SIG-M5 treated with dmso at 0.1 percent for 504 hours (cell line): ENCODE data around the gene PNMA6E.
A peak's percentile ranks its signal among the peaks of the same experiment; 100 is the strongest.

Experiments
- DNase-seq: peaks from one replicate; lab custom pipeline; 2025; ENCODE audit not compliant: unreplicated experiment; lab: John Stamatoyannopoulos, UW

The PNMA6E gene

DNA sequence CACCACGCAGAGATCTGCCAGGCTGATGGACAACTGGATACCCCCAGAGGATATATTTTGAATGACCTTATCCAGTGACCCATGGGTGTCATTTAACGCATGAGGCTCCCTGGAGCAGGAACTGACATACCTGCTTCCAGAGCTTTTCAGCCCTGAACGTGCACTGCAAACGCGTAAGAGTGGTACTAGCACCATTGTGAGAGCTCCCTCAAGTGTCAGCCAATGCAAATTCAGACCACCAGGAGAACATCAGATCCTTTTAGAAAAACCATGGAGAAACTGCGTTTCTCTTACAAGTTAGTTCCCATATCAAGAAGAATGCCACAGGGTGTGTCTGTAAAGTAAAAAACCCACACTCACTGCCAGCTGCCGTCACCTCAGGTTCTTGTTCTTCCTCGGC, 37.4 kb upstream of the PNMA6E start:
- DNase-seq: peak; percentile 55

DNA sequence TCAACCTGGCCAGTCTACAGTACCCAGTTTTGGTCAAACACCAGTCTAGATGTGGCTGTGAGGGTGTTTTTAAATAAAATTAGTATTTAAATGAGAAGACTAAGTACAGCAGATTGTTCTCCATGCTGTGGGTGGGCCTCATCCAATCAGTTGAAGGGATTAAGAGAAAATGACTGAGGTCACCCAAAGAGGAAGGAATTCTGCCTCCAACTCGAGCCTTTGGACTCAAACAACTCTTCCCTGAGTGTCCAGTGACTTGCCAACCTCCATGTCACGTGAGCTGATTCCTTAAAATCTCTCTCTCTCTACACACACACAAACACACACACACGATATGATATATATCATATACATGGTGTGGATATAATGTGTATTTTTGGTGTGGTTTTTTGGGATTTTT, 34.7 kb upstream of the PNMA6E start:
- no peak for DNase-seq

DNA sequence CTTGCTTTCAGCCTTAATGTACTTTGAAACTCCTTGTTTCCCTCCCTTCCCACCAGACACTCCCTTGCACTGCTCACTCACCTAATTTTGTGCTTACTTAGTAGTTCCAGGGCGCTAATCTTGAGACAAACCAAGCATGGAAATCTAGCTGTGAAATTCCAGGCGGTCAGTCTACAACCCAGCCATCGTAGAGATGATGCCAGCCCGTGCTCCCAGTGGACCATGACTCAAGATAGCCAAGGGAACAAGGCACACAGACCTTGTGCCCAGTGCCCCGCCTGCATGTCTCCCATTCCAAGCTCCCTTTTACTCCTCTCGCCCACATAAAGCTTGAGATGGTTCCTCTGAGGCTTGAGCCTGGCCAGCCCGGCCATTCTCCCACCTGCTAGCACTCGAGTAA, 33.7 kb upstream of the PNMA6E start:
- DNase-seq: no peak

DNA sequence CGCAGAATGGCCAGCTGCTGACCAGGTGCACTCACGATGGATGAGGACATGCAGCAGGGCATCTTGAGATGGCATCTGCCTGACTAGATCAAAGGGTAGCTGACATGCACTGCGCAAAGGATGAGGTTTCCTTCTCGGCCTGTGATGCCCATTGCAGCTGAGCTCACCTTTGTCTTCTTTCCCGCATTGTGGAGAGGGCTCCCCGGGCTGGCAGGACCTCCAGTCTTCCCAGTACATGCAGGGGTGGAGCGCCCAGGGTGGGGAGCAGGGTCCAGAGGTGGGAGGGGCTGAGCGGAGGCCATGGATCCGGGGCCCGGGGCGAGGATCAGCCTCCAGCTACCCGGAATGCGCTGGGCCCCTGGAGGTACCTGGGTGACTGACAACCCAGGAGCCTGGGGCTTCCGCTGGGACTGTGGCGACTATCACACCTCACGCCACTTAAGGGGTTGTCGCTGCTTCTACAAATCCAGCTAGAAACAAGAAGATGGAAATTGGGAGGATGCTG, 32.7 kb upstream of the PNMA6E start:
- no peak for DNase-seq

DNA sequence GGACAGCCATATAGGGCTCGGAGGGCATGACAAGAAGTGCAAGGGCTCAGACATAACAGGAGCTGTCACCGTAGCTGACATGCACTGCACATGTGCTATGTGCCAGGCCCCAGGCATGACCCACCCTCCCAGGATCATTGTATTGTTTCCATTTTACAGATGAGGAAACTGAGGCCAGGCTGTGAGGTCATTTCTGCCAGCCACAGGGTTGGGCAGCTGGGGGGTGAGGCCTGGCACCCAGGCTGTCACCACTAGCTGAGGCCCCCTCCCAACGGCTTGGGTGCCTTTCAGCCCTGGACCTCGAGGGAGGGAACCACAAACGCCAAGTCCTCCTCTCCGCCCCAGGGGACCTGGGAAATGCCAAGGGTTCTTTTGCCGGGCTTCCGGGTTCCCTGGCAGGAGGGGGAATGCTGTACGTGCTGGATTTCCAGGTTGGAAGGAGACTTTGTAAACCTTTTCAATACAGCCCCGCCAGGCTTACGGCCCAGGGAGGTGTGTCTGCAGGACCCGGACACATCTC, 32.1 kb upstream of the PNMA6E start:
- no peak for DNase-seq

DNA sequence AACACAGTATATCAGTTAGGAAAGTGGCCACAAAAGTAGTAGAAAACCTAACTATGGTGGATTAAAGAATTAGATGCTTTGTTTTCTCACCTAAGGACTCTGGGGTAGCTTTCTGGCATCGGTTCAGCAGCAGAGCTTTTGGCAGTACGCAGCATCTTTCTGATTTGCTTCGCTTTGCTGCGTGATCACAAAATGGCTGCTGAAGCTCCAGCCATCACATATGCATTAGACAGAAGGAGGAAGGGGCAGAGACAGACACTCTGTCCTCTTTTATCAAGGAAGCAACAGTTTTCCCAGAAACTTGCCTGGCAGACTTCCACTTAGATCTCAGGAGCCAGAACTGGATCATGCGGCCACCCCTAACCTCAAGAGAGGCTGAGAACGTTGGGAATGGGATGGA, 29.6 kb upstream of the PNMA6E start:
- no peak for DNase-seq

DNA sequence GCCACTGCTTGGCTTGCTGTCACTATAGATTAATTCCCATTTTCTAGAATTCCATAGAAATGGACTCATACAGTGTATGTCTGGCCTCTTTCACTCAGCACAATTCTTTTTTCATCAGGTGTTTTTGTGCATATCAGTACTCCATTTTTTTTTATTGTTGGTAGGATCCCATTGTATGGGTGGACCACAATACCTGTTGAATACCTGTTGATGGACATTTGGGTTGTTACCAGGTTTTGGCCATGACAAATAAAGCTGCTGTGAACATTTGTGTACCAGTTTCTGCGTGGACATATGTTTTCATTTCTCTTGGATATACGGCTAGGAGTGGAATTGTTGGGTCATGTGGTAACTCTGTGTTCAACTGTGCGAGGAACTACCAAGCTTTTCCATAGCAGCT, 25.1 kb upstream of the PNMA6E start:
- no peak for DNase-seq

DNA sequence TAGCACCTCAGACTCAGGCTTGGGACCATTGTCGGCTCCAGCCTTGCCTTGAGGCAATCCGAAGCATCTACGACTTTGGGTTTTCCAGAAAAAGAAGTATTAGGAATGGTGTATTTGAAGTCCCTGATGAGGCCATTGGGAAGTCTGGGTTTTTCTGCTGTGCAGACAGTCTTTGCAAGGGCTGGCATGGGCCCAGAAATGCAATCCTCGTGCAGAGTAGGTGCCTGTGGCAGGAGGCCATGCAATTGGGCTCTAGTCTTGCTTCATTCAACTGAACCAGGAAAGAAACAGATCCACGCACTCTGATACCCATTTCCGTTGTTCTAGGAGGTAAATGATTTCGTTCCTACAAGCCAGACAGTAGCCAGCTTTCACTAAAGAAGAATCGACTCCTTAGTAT, 22.5 kb upstream of the PNMA6E start:
- no peak for DNase-seq

DNA sequence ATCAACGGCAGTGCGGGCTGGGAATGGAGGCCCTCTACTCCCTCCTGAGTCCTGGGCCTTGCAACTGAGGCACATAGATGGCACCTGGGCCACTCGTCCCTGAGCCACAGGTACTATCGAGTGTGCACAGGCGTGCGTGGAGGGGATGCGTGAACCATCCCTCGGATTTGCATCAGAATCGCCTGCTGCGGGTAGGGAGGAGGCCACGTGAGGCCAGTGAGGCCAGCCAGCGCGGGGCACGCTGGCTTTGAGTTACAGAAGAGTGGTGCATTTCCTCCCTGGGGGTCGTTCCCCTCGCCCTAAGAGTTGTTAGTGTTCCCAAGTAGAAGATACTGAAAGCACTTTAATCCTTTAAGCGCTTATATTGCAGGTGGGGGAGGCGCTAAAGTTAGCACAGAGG, 20.7 kb upstream of the PNMA6E start:
- no peak for DNase-seq

DNA sequence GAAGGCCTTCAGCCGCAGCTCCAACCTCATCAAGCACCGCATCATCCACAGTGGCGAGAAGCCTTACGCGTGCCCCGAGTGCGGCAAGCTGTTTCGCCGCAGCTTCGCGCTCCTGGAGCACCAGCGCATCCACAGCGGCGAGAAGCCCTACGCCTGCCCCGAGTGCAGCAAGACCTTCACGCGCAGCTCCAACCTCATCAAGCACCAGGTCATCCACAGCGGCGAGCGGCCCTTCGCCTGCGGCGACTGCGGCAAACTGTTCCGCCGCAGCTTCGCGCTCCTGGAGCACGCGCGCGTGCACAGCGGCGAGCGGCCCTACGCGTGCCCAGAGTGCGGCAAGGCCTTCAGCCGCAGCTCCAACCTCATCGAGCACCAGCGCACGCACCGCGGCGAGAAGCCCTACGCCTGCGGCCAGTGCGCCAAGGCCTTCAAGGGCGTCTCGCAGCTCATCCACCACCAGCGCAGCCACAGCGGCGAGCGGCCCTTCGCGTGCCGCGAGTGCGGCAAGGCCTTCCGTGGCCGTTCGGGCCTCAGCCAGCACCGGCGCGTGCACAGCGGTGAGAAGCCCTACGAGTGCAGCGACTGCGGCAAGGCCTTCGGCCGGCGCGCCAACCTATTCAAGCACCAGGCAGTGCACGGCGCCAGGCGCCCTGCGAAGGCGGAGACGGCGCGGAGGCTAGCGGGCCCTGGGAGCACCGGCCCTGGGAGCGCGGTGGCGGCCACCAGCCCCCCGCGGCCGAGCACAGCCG, 19.9 kb upstream of the PNMA6E start:
- no peak for DNase-seq

DNA sequence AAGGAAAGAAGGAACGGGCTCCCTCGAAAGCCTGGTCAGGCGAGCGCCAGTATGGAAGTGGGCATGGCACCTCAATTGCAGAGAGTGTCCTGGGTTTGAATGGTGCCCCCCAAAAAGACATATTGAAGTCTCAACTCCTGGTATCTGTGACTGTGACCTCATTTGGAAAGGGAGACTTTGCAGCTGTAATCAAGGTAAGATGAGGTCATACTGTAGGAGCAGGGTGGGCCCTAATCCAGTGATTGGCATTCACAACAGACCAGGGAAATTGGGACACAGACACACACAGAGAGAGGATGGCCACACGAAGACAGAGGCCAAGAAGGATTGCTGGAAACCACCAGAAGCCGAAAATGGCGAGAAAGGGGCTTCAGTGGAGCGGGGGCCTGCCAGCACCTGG, 16.5 kb upstream of the PNMA6E start:
- DNase-seq: no peak

DNA sequence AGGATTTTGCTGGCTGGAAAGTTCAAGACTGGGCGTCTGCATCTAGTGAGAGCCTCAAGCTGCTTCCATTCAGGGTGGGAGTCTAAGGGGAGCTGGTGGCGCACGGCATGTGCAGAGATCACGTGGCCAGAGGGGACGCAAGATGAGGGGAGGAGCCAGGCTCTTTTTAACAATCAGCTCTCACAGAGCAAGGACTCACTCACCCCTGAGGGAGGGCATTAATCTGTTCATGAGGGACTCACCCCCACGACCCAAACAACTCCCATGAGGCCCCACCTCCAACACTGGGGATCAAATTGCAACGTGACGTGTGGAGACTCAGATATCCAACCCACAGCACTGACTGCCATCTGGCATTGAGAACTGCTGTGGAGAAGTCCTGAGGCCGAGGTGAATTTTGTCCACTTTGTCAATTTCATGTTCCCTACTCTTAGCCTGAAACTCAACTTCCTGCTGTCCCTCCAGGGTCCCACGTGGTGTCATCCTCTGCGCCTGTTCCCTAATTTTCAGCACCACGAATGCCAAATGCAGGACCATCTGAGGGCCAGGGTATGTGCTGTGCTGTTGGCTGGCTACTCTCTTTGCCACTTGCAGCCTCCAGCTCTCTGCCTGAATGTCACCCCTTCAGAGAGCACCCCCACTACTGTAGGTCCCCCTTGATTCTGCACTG, 15.8 kb upstream of the PNMA6E start:
- no peak for DNase-seq

DNA sequence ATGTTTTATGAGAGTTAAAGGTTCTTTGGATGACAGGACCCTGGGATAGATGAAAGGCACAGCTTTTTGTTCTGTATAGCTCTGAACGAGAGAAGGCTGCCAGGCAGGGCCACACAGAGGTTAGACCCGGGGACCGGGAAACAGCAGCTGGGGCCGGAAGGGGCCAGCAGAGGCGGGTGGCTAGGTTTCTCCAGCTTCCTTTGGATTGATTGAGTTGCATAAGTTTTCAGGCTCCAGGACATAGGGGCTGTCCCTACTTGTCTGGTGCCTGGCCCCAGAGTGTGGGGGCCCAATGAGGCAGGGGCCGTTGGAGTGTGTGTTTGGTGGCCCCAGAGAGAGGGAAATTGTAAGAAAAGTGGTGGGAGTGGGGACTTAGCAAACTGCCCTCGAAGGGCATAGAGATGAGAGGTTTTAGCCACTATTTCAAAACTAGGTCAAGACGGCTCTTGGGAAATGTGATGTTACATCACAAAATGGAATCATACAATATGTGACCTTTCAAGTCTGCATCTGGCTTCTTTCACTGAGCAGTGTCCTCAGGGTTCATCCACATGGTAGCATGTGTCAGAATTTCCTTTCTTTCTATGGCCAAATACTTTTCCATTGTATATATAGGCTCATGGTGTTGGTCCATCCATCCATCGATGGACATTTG, 13.8 kb upstream of the PNMA6E start:
- DNase-seq: peak; percentile 45

DNA sequence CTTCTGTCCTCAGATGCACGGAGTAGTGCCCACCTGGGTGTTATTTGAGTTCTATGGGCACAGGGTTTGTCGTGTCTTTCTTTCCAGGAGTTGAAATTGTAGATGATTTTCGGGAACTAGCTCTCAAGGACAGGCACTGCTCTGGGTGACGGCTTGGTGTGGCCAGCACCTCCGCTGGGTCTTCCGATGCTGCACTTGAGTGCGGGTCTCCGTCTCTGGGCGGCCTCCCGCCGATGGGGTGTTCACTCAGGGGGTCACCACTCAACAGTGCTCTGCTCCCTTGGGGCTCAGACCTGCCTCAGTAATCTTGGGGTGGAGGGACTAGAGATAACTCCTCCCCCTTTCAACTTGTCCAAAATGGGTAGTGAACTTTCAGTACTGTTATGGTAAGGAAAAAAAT, 12.6 kb upstream of the PNMA6E start:
- DNase-seq: no peak

DNA sequence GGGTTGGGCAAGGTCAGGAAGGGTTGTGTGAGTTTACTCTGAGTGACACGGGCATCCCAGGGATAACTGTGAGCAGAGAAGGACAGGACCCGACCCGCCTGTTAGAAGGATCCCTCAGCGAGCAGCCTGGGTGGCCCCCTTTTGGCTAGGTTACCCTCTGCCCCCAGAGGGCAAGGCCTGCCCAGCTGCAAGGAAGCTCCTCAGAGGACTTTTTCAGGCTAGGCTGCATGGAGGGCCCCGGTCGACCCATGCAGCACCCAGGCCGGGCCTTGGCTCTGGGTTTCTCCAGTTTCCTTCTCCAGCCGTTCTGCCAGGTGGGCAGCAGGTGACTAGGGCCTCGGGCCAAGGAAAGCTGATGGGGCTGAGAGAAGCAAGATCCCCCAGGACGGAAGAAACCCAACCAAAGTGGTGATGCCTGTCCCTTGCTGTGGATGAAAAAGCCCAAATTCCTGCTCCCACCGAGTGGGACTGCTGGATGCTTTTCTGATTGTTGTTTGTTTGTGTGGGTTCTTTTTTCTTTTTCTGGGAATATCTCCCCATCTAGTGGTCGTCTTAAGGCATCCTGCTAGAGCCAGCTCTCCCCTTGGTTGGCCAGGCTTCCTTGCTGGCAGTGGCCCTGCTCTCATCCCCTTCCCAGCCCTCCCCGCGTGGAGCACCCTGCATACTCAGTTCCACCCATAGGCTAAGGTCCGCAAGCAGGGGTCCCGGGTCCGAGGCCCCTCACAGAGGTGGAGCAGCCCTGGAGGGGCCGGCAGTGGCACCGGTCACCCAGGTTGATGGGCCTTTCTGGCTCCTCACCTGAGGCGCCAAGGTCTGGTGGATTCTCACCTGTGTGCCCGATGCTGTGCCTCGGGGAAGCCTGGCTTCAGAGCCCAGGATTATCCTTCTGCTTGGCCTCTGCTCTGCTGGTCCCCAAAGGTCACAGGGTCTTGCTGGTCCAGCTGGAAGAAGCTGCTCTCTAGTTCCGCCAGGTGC, 11.9 kb upstream of the PNMA6E start:
- DNase-seq: no peak

DNA sequence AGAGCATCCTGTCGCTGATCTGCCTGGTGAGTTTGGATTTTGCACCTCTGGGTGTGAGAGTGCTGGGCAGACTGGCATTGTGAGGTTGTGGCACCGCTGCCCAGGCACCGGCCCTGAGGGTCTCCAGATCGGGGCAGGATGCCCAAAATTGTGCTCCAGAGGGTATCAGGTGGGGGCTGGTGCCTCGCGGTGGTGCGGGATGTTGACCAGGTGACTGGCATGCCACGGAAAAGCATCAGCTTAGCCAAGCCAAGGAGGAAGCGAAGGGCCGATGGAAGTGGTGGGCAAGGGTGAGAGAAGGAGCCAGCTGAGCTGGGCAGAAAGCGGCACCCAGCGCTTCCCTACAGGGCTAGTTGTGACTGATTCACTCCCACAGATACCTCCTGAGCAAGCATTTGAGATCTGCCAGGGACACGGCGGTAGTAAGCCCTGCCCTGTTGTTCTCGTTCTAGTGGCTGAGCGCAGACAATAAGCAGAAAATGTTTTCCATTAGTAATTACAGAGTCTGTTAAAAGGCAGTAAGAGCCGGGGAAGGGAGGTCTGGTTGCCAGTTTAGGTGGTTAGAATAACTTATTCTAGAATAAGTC, 10.9 kb upstream of the PNMA6E start:
- no peak for DNase-seq

DNA sequence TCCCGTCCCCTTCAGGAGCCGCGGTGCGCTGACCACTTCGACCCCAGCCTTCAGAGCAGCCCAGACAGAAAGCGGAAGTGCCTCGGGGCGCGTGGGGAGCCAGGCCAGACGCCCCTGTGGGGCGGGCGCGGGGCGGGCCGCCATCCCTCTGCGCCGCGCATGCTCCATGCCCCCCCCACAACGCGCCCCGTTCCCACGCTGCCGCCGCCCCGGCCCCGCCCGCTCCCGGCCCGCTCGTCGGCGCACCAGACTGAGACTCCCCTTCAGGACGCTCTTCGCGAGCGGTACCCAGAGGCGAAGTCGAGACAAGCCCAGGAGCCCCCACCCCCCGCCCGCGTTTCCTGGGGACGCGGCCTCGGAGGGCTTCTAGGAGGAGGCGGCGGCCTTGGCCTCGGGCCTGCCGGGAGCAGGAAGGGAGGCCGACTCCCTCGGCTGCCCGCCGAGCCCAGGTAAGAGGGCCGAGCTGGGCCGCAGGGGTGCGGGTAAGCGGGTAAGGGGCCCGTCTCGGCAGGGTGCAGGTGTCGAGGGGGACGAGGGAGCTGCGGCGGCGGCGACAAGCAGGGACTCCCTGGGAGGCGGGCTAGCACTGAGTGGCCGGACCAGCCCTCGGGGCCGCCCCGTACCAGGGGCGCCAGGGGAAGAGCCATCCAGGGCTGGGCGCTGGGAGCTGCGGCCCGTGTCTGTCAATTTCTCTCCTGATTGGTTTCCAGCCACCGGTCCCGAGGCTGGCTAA, 10.3 kb upstream of the PNMA6E start, which contains the start of gene ZFP92:
Gene ZFP92, plus strand, starts transcription at position 218 of the 733 bp plus-strand sequence. CDS start 6,851 bp downstream, outside the sequence.
- DNase-seq: peak; percentile 17

DNA sequence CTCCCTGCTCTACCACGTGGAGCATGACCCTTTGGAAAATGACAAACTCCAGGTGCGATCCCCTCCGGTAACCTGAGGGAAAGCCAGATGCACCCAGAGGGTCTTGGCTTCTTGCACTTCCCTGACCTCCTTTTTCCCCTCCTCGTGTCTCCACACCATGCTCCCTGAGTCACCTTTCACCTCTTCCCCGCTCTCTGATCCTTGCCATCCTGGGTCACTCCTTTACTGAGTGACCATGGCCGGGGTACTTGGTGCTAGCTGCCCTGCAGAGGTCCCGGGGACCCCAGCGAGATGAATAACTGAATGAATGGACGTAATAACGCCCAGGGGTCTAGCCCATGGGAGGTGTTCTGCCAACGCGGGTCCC, 9.7 kb upstream of the PNMA6E start:
- DNase-seq: no peak

DNA sequence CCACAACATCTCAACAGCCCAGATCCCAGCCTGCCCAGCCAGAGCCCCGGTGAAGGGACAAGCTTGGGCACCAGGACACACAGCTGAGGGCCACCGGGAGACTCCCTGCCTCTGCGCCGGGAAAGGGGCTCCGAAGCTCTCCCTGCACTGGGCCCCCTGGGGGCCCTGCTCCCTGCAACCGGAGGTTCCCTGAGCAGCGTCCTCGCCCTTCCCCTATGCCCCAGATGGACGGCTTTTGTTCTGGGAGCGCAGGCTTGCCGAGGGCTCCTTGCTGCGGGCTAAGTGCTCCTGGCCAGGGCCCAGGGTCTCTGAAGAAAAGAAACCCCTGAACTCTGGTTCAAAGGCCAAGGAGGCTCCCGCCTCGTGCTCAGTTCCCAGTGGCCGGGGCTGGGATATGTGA, 9.2 kb upstream of the PNMA6E start:
- DNase-seq: no peak
